ENCODE measurements around the gene TMEM219.

TMEM219 gene

DNA sequence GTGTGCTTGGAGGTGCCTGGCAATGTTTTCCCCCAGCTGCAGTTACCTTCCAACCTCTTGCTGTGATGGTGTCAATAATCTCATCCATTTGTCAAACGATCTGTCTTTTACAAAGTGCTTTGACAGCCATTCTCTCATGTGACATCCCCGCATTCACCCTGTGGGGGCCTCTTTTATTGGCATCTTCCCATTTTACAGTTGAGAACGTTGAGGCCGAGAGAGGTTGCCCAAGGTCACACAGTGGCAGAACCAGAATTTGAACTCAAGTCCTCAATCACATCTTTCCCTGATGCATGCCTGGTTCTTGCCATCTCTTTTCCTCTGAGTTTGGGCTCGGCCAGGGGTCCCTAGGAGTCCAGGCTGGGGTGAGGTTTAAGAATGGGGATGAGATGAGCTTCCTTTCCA is 13.3 kb downstream of the TMEM219 start:
- peak overlapping the region; percentile 70 to 90 for H3K4me3 ChIP-seq
- H3K36me3 ChIP-seq, result peaks cover 20 to 40% (median 31%) of the 10 kb centered on the region in 3 donors
- H3K9me3 ChIP-seq, result no peaks in the 10 kb centered on the region
- peak overlapping the region in 1 of 2 donors; percentile 86 for H3K27ac ChIP-seq
- TF ChIP-seq, protein P1, sequence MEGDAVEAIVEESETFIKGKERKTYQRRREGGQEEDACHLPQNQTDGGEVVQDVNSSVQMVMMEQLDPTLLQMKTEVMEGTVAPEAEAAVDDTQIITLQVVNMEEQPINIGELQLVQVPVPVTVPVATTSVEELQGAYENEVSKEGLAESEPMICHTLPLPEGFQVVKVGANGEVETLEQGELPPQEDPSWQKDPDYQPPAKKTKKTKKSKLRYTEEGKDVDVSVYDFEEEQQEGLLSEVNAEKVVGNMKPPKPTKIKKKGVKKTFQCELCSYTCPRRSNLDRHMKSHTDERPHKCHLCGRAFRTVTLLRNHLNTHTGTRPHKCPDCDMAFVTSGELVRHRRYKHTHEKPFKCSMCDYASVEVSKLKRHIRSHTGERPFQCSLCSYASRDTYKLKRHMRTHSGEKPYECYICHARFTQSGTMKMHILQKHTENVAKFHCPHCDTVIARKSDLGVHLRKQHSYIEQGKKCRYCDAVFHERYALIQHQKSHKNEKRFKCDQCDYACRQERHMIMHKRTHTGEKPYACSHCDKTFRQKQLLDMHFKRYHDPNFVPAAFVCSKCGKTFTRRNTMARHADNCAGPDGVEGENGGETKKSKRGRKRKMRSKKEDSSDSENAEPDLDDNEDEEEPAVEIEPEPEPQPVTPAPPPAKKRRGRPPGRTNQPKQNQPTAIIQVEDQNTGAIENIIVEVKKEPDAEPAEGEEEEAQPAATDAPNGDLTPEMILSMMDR (IDR thresholded peaks at IDR 0.05), result no peak
- H3K4me1 ChIP-seq, result peaks cover 0 to 40% (median 28%) of the 10 kb centered on the region in 4 donors
- DNase-seq, result no peak
- intact Hi-C loops (cut with DNase I; ENCODE audit: low total_unique reads), result no loop called here
- no peaks in the 10 kb centered on the region for H3K27me3 ChIP-seq

DNA sequence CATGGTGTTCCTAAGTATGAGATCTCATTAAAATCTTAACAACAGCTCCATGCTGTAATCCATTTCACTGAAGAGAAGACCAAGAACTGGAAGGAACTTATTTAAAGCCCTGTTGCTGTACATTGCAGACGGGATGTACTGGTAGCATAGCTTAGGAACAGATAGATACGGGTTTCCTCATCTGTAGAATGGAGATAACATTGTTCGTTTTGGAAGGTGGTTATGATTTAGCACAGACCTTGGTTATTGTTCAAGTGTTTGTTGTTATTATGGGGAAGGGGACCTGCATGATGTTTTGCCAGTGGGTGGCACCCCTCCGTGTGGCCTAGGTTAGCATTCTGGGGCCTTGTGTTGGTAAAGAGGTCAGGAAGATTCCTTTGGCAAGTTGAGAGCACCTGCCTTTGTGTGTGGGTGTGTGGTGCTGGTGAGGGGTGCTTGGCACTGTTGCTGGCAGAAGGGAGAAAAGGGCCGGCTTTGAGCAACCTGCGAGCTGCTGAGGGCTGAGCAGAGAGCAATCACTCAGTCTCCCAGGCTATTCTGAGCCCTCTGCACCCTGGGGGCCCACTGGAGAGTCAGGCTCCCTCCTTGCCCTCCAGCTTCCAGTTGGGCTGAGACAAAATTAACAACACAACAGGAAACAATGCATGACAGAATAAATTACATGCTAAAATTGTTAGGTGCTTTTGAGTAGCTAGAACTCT is 14.1 kb downstream of the TMEM219 start:
- TF ChIP-seq, protein P1 (IDR thresholded peaks at IDR 0.05), result no peak
- DNase-seq, result no peak
- H3K4me3 ChIP-seq, result peak overlapping the region; percentile 70 to 90
- no peaks in the 10 kb centered on the region for H3K9me3 ChIP-seq
- H3K4me1 ChIP-seq, result peaks cover 0 to 40% (median 28%) of the 10 kb centered on the region in 4 donors
- peak overlapping the region in 1 of 2 donors; percentile 86 for H3K27ac ChIP-seq
- H3K36me3 ChIP-seq, result peaks cover 26 to 42% (median 33%) of the 10 kb centered on the region in 3 donors
- no peaks in the 10 kb centered on the region for H3K27me3 ChIP-seq
- intact Hi-C loops (cut with DNase I; ENCODE audit: low total_unique reads), result no loop called here

DNA sequence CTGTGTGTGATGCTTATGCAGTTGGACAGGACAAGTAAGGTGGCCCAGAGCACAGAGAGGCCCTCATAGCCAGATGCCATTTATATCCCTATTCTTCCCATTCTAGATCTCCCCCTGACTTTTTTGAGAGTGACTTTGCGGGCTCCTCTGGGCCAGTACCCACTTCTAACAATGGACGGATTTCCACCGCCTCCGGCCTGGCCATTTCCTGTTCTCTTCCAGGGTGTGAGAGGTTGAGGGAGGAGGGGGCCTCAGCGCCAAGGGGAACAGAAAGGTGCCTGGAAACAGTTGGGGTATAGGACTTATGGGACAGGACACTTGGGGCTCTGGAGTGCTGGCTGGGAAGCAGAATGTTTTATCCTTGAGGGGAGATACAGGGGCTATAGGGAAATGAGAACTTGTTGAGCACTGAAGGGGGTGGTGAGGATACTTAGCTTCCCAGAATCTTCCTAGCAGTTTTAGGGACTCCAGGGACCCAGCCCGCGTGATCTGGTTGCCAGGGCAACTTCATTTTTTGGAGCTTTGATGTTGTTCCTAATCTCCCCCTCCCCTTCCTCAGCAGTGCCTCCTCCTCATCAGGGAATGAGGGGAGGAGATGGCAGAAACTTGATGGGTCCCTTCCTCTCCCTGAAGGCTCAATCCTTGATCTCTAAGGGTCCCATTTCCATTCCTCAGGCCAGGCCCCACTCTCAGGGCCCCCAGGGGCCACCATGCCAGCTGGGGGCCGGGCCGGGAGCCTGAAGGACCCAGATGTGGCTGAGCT is 15.4 kb downstream of the TMEM219 start:
- Histone ChIP-seq H3K4me1 (peaks cover 0 to 40% (median 28%) of the 10 kb centered on the region in 4 donors), H3K27me3 (no peaks in the 10 kb centered on the region), H3K36me3 (peaks cover 39 to 50% (median 46%) of the 10 kb centered on the region in 3 donors), H3K4me3 (no peak overlapping the region), H3K9me3 (no peaks in the 10 kb centered on the region), H3K27ac (peak overlapping the region in 1 of 2 donors; percentile 16)
- no peak for DNase-seq
- TF ChIP-seq, protein P1 (IDR thresholded peaks at IDR 0.05), result no peak
- intact Hi-C loops (cut with DNase I; ENCODE audit: low total_unique reads), result no loop called here

DNA sequence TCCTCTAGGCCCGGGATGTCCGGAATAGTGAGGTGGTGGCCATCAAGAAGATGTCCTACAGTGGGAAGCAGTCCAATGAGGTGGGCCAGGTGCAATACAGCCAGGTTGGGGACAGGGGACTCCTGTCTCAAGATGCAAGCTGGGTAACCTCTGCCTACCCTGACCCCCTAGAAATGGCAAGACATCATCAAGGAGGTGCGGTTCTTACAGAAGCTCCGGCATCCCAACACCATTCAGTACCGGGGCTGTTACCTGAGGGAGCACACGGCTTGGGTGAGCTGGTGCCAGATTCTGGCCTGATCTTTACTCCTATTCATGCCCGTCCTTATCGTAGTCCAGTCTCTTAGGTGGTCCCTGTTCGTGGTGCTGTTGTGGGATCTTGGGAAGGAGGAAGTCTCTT is 16.2 kb downstream of the TMEM219 start:
- TF ChIP-seq, protein P1 (IDR thresholded peaks at IDR 0.05), result no peak
- H3K4me1 ChIP-seq, result peaks cover 0 to 39% (median 28%) of the 10 kb centered on the region in 4 donors
- DNase-seq, result no peak
- intact Hi-C loops (cut with DNase I; ENCODE audit: low total_unique reads), result no loop called here
- no peak overlapping the region for H3K4me3 ChIP-seq
- peaks cover 47 to 58% (median 55%) of the 10 kb centered on the region in 3 donors for H3K36me3 ChIP-seq
- H3K9me3 ChIP-seq, result no peaks in the 10 kb centered on the region
- H3K27ac ChIP-seq, result no peak overlapping the region
- no peaks in the 10 kb centered on the region for H3K27me3 ChIP-seq

GRCh38 chr16:29978564-29979270 is 16.8 kb downstream of the TMEM219 start:
- peaks cover 0 to 35% (median 26%) of the 10 kb centered on the region in 4 donors for H3K4me1 ChIP-seq
- no peak overlapping the region for H3K27ac ChIP-seq
- H3K9me3 ChIP-seq, result no peaks in the 10 kb centered on the region
- TF ChIP-seq, protein P1 (IDR thresholded peaks at IDR 0.05), result no peak
- no peak for DNase-seq
- peaks cover 53 to 64% (median 61%) of the 10 kb centered on the region in 3 donors for H3K36me3 ChIP-seq
- H3K27me3 ChIP-seq, result no peaks in the 10 kb centered on the region
- H3K4me3 ChIP-seq, result no peak overlapping the region
- intact Hi-C loops (cut with DNase I; ENCODE audit: low total_unique reads), result no loop called here
